H1 (cell line): ENCODE results near the gene TAOK1. TPM values are rescaled to one million over a fixed set of nuclear protein-coding genes. Genes with fewer than 3 reads are reported as not detected.

ENCODE experiments used
- CTCF ChIA-PET: fragments of 300-600 bp; sonication (Branson Sonifier 250); formaldehyde crosslinking; loops from one replicate; lab custom pipeline; 2021; ENCODE audit not compliant: partially characterized antibody; lab: Charles Lee
- POLR2A ChIA-PET: fragments of 300-600 bp; sonication (Branson Sonifier 250); formaldehyde crosslinking; loops from one replicate; lab custom pipeline; 2021; ENCODE audit warnings: inconsistent platforms; ENCODE audit not compliant: partially characterized antibody; lab: Charles Lee
- DNase-seq, 2 experiments: peaks; one replicate each; pipeline versions ENCODE4 v3.0.0 to v3.0.0-alpha.2; 2010 to 2022; ENCODE audit warnings: low spot score in 2 of 2, low read depth in 1 of 2, mixed read lengths in 1 of 2
- FAIRE-seq: peaks from 2 replicates; lab custom pipeline; 2011; peaks lifted over from hg19 to GRCh38; lab: Jason Lieb, UNC
- H2AFZ ChIP-seq: 2 replicates; pipeline ENCODE4 v1.8.1; 2012; ENCODE audit warnings: low read length, inconsistent platforms
- H2AK5ac ChIP-seq: 2 replicates; pipeline ENCODE4 v1.6.1; 2013; ENCODE audit warnings: low read depth, low read length
- H2BK120ac ChIP-seq: replicated peaks from 2 replicates; pipeline ENCODE3; 2013; ENCODE audit warnings: low read depth, low read length, inconsistent platforms
- H2BK12ac ChIP-seq: 2 replicates; pipeline ENCODE4 v1.6.1; 2013; ENCODE audit warnings: low read depth, low read length
- H2BK15ac ChIP-seq: 2 replicates; pipeline ENCODE4 v1.6.1; 2013; ENCODE audit warnings: low read length
- H2BK20ac ChIP-seq: 2 replicates; pipeline ENCODE4 v1.6.1; 2013; ENCODE audit warnings: low read length
- H2BK5ac ChIP-seq: 2 replicates; pipeline ENCODE4 v1.6.1; 2013; ENCODE audit warnings: low read depth, low read length
- H3K14ac ChIP-seq: 2 replicates; pipeline ENCODE4 v1.6.1; 2013; ENCODE audit warnings: inconsistent platforms; ENCODE audit not compliant: insufficient read length
- H3K18ac ChIP-seq: 2 replicates; pipeline ENCODE4 v1.6.1; 2013; ENCODE audit warnings: low read length; ENCODE audit errors: extremely low read depth
- H3K23ac ChIP-seq: 2 replicates; pipeline ENCODE4 v1.6.1; 2013; ENCODE audit warnings: inconsistent platforms; ENCODE audit not compliant: insufficient read length
- H3K23me2 ChIP-seq: 2 replicates; pipeline ENCODE4 v1.6.1; 2013; ENCODE audit warnings: low read depth, low read length
- H3K27ac ChIP-seq: 2 replicates; pipeline ENCODE4 v1.6.1; 2011; ENCODE audit warnings: low read depth, low read length, inconsistent platforms
- H3K27me3 ChIP-seq, 4 experiments: replicated peaks in 1 of 4; 1 replicate in 1 of 4; 2 replicates in 3 of 4; pipeline versions ENCODE4 v1.6.1 to v1.8.1; 2011 to 2013; ENCODE audit warnings: low read length in 3 of 4, mild to moderate bottlenecking in 3 of 4, inconsistent platforms in 2 of 4, mixed read lengths in 2 of 4, moderate library complexity in 1 of 4; ENCODE audit not compliant: control insufficient read depth in 3 of 4, insufficient read depth in 3 of 4; ENCODE audit errors: extremely low read depth in 1 of 4
- H3K36me3 ChIP-seq, 4 experiments: 2 replicates each; pipeline versions ENCODE4 v1.6.1 to v1.8.1; 2011 to 2013; ENCODE audit warnings: mild to moderate bottlenecking in 4 of 4, low read length in 3 of 4, moderate library complexity in 2 of 4, control low read depth in 1 of 4, inconsistent platforms in 1 of 4; ENCODE audit not compliant: insufficient read depth in 4 of 4, control insufficient read depth in 2 of 4
- H3K4ac ChIP-seq: replicated peaks from 2 replicates; pipeline ENCODE3; 2013; ENCODE audit warnings: low read length, low read depth, mixed read lengths, inconsistent platforms; ENCODE audit not compliant: insufficient read length
- H3K4me1 ChIP-seq, 4 experiments: replicated peaks in 1 of 4; 1 replicate in 1 of 4; 2 replicates in 3 of 4; pipeline versions ENCODE4 v1.6.1 to v1.8.1; 2011 to 2013; ENCODE audit warnings: low read length in 3 of 4, inconsistent platforms in 2 of 4, mixed read lengths in 1 of 4; ENCODE audit not compliant: insufficient read depth in 4 of 4, control insufficient read depth in 3 of 4
- H3K4me2 ChIP-seq, 2 experiments: 2 replicates each; pipeline versions ENCODE4 v1.6.1 to v1.8.1; 2011 to 2013; ENCODE audit warnings: low read depth in 2 of 2, low read length in 2 of 2, control low read depth in 1 of 2, inconsistent platforms in 1 of 2, mild to moderate bottlenecking in 1 of 2; ENCODE audit not compliant: insufficient read depth in 1 of 2
- H3K4me3 ChIP-seq, 4 experiments: fragments of 200-600, 300-600 bp in 1 of 4; sonication (generic), shearing (Covaris generic), sonication (Bioruptor Twin) in 1 of 4; 2 replicates each; pipeline versions ENCODE4 v1.5.1 to v1.8.1; 2011 to 2016; ENCODE audit warnings: low read length in 4 of 4, low read depth in 3 of 4, control low read depth in 2 of 4, inconsistent platforms in 2 of 4, mild to moderate bottlenecking in 2 of 4, mixed read lengths in 1 of 4, moderate library complexity in 1 of 4; ENCODE audit not compliant: insufficient read depth in 2 of 4; ENCODE audit errors: extremely low read depth in 1 of 4
- H3K56ac ChIP-seq: replicated peaks from 2 replicates; pipeline ENCODE3; 2013; ENCODE audit warnings: low read depth, mild to moderate bottlenecking, mixed read lengths, low read length, inconsistent platforms; ENCODE audit not compliant: insufficient read length
- H3K79me1 ChIP-seq: 2 replicates; pipeline ENCODE4 v1.6.1; 2013; ENCODE audit warnings: low read depth, low read length, control low read depth
- H3K79me2 ChIP-seq, 2 experiments: 2 replicates each; pipeline versions ENCODE4 v1.6.1 to v1.8.1; 2012 to 2013; ENCODE audit warnings: low read length in 2 of 2, mild to moderate bottlenecking in 2 of 2, inconsistent platforms in 1 of 2; ENCODE audit not compliant: insufficient read depth in 2 of 2, control insufficient read depth in 1 of 2
- H3K9ac ChIP-seq, 4 experiments: replicated peaks in 1 of 4; 1 replicate in 1 of 4; 2 replicates in 3 of 4; pipeline versions ENCODE4 v1.6.1 to v1.8.1; 2011 to 2013; ENCODE audit warnings: low read depth in 3 of 4, low read length in 3 of 4, control low read depth in 2 of 4, mild to moderate bottlenecking in 2 of 4, moderate library complexity in 2 of 4, inconsistent platforms in 1 of 4; ENCODE audit errors: extremely low read depth in 1 of 4
- H3K9me3 ChIP-seq, 2 experiments: 2 replicates each; pipeline versions ENCODE4 v1.6.1 to v1.8.1; 2012 to 2013; ENCODE audit warnings: mild to moderate bottlenecking in 2 of 2, moderate library complexity in 2 of 2, control low read depth in 1 of 2, inconsistent platforms in 1 of 2, low read depth in 1 of 2, low read length in 1 of 2, mixed read lengths in 1 of 2; ENCODE audit not compliant: insufficient read depth in 2 of 2
- H4K20me1 ChIP-seq, 2 experiments: replicated peaks in 1 of 2; 2 replicates each; pipeline versions ENCODE3 to v1.8.1; 2011 to 2013; ENCODE audit warnings: inconsistent platforms in 2 of 2, low read length in 2 of 2, mild to moderate bottlenecking in 1 of 2; ENCODE audit not compliant: insufficient read depth in 2 of 2, control insufficient read depth in 1 of 2
- H4K5ac ChIP-seq: 2 replicates; pipeline ENCODE4 v1.6.1; 2013; ENCODE audit warnings: low read length, low read depth, mixed read lengths, inconsistent platforms; ENCODE audit not compliant: insufficient read length
- H4K8ac ChIP-seq: 2 replicates; pipeline ENCODE4 v1.8.0; 2013; ENCODE audit warnings: mild to moderate bottlenecking, moderate library complexity, low read length, inconsistent platforms; ENCODE audit not compliant: insufficient read depth; ENCODE audit errors: extremely low read depth
- H4K91ac ChIP-seq: replicated peaks from 2 replicates; pipeline ENCODE3; 2013; ENCODE audit warnings: low read length, mixed read lengths, inconsistent platforms; ENCODE audit not compliant: insufficient read length
- CBX8 ChIP-seq: fragments of 300-800, 300-1000 bp; sonication (generic); IDR thresholded peaks from 2 replicates; pipeline ENCODE4 v1.7.1; 2016; ENCODE audit warnings: low read depth, low read length, borderline replicate concordance
- WGBS, 2 experiments: shearing (Covaris generic) in 1 of 2; methylation state at CpG; one replicate each; pipeline versions ENCODE4 v1.1.6 to v1.1.7; 2013 to 2015; ENCODE audit warnings: low lambda C conversion rate in 2 of 2, mixed read lengths in 2 of 2, inconsistent platforms in 1 of 2, low coverage in 1 of 2, missing lambda C conversion rate in 1 of 2; ENCODE audit not compliant: insufficient replicate concordance in 2 of 2, insufficient coverage in 1 of 2, insufficient read length in 1 of 2; ENCODE audit errors: extremely low coverage in 1 of 2, missing lambda C conversion rate in 1 of 2; 5-methylcytosine and 5-hydroxymethylcytosine counted together
- polyA plus RNA-seq, 7 experiments: library from polyadenylated mRNA; depleted of rRNA in 3 of 7; stranded (reverse) in 5 of 7; unstranded in 2 of 7; fragments of >200 nt in 5 of 7; fragments of 200-250 nt in 2 of 7; gene quantifications; 1 replicate in 5 of 7; 2 replicates in 1 of 7; 4 replicates in 1 of 7; pipeline versions ENCODE4 v1.2.1 to v1.2.3, GENCODE V29; 2011 to 2013; ENCODE audit warnings: missing spikeins in 2 of 7, mixed read lengths in 2 of 7
- total RNA-seq: library from RNA; stranded (reverse); fragmentation: NEBNext Ultra II Directional; extraction: Animal tissue kit (Norgen Biotek cat#: 25700); gene quantifications from 2 replicates; pipeline ENCODE4 v1.2.1, GENCODE V29; 2021

TAOK1 gene
- total and polyA plus RNA-seq, 2 of the 8 experiments (the other 6 are each of a cell fraction or from before 2014, with no cell fraction given), result 12.2 to 90.6 TPM

DNA sequence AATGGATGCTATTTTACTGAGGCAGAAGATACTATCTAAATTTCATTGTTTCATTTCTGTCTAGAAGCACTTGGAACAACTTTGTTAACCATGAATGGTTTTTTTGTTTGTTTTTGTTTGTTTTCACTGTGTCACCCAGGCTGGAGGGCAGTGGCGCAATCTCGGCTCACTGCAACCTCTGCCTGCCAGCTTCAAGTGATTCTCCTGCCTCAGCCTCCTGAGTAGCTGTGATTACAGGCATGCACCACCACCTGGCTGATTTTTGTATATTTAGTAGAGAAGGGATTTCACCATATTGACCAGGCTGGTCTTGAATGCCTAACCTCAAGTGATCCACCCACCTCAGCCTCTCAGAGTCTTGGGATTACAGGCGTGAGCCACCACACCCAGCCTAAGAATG, 136.2 kb downstream of the TAOK1 start:
- H3K4me1 ChIP-seq, result no peaks in the 10 kb centered on the region
- no peak overlapping the region for H2BK15ac ChIP-seq
- H4K20me1 ChIP-seq, result no peaks in the 10 kb centered on the region
- no peaks in the 10 kb centered on the region for H3K79me1 ChIP-seq
- no peaks in the 10 kb centered on the region for H3K79me2 ChIP-seq
- H2BK120ac ChIP-seq, result no peak overlapping the region
- no peak overlapping the region for H4K91ac ChIP-seq
- no peak for TF ChIP-seq CBX8
- no peak overlapping the region for H2BK12ac ChIP-seq
- H3K23ac ChIP-seq, result no peak overlapping the region
- H3K14ac ChIP-seq, result no peak overlapping the region
- H3K27ac ChIP-seq, result no peak overlapping the region
- no peak overlapping the region for H3K4me3 ChIP-seq
- 95% methylated on average over 3 of the region's 3 CpGs; no CpG with 5 or more reads in 1 of the 2 experiments for WGBS, 2 experiments
- no peak overlapping the region for H2BK20ac ChIP-seq
- DNase-seq, result no peak
- FAIRE-seq, result no peak
- no peak overlapping the region for H3K56ac ChIP-seq
- peaks cover 3 to 49% (median 19%) of the 10 kb centered on the region in 4 experiments; a peak in 6 of 8 replicates for H3K36me3 ChIP-seq
- H3K18ac ChIP-seq, result no peak overlapping the region
- no peak overlapping the region for H2AFZ ChIP-seq
- H3K9me3 ChIP-seq, result no peaks in the 10 kb centered on the region
- H4K5ac ChIP-seq, result no peak overlapping the region
- no peak overlapping the region for H3K9ac ChIP-seq
- CTCF ChIA-PET, result interaction anchor here (1.8 to 2.7 kb wide), 2 partner anchors 10 to 156 kb away, joined by 6 to 23 read pairs; no protein-coding TSS in a partner anchor
- H3K27me3 ChIP-seq, result no peaks in the 10 kb centered on the region
- no peak overlapping the region for H2AK5ac ChIP-seq
- no peak overlapping the region for H4K8ac ChIP-seq
- H3K23me2 ChIP-seq, result no peaks in the 10 kb centered on the region
- H3K4me2 ChIP-seq, result no peak overlapping the region
- H2BK5ac ChIP-seq, result no peak overlapping the region
- POLR2A ChIA-PET, result no interaction called here
- no peak overlapping the region for H3K4ac ChIP-seq
